Esophagus squamous epithelium (tissue), 4 donors: ENCODE results near the gene SELE.

Source experiments
- CTCF ChIP-seq, 6 experiments: fragments of 450-650 bp in 4 of 6; fragments of 200-600 bp in 2 of 6; sonication (generic) in 2 of 6; IDR thresholded peaks; one replicate each; pipeline ENCODE4 v1.5.1; 2016 to 2019; ENCODE audit warnings: antibody characterized with exemption in 6 of 6, mild to moderate bottlenecking in 4 of 6, moderate library complexity in 4 of 6
- POLR2A ChIP-seq, 4 donors: fragments of 450-650 bp; IDR thresholded peaks; one replicate each; pipeline ENCODE4 v1.6.1; 2017; ENCODE audit warnings: antibody characterized with exemption in 4 of 4, mild to moderate bottlenecking in 4 of 4, moderate library complexity in 3 of 4

DNA sequence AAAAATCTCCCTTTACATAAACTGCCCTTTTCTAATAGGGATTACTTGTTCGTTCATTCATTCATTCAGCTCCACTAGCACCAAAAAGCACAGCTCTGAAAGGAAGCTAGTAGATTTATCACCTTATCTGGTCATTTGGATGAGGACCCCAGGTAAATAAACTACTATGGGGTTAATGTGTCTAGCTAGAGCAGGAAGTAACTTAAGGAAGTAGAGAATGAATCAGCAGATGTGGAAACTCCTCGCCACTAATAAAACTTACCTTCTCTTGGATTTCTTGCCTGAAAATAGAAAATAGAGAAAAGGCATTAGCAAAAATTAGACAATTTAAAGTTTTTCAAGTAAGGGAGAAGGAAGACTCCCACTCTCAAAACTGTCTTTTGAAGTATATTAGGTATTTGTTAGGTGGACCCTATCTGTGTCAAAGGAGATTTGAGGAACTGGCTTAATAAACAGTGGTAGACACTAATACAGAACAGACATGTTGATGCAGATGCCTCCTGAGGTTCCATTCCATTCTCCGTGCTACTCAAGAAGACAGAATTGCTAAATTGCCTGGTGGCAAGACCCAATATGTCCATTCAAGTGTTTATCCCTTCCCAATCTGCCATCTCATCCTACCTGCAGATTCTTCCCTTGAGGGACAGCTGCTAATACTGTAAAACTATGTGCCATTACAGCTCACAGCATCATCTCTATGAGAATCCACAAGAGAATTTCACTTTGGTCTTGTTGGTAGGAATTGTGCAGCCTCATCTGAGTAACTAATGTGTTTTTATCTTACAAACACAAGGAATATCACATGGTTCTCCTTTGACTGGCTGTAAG, 37.4 kb downstream of the SELE start:
- no peak for TF ChIP-seq CTCF (IDR thresholded peaks at IDR 0.05)
- TF ChIP-seq POLR2A (IDR thresholded peaks at IDR 0.05), result no peak
